ENCODE results near the gene DDX1.

GRCh38 chr2:15663802-15664201, 72.1 kb downstream of the DDX1 start:
- TF ChIP-seq NR1H2 (CRISPR knock-in tag; IDR thresholded peaks at IDR 0.05) (no peak), ZNF281 (CRISPR knock-in tag; IDR thresholded peaks at IDR 0.05) (no peak), CTCF (IDR thresholded peaks at IDR 0.05) (no peak), ZBTB43 (CRISPR knock-in tag; IDR thresholded peaks at IDR 0.05) (no peak)

Data from WTC11 (cell line).